ENCODE data around the gene TNFAIP1.

DNA sequence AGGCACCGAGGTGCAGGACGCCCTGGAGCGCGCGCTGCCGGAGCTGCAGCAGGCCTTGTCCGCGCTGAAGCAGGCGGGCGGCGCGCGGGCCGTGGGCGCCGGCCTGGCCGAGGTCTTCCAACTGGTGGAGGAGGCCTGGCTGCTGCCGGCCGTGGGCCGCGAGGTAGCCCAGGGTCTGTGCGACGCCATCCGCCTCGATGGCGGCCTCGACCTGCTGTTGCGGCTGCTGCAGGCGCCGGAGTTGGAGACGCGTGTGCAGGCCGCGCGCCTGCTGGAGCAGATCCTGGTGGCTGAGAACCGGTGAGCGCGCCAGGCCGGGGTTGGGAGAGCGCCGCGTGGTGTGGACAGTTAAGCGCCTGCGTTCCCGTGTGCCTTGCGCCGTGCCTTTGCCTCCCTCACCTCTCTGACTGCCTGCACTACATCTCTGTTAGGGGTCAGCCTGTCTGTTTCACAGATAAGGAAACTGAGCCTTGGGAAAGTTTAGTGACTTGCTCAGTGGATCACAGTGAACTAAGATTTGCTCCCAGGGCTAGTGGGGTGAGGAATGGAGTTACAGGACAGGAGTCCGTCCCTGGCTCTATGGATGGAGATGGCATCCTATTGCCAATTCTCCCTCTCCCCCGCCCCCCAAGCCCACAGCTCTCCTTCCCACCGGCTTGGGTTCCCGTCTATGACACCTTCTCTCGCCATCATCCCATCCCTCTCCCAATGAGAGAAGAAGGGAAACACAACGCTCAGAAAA, 36.8 kb downstream of the TNFAIP1 start:
- TF ChIP-seq CTCF (IDR thresholded peaks at IDR 0.05 in 4 of 5, conservative IDR thresholded peaks at IDR 0.05 in 1 of 5), result no peak
- no peak for TF ChIP-seq POLR2A (IDR thresholded peaks at IDR 0.05)
